OCI-LY3 (cell line): ENCODE measurements around the gene AKNAD1.

ENCODE experiments used
- H2AFZ ChIP-seq: fragments of 200-600, 300-600 bp; shearing (Covaris generic); 2 replicates; pipeline ENCODE4 v1.6.0; 2014; ENCODE audit warnings: antibody characterized with exemption, low read depth, low read length
- H3K27ac ChIP-seq: fragments of 200-600, 300-600 bp; sonication (generic); 2 replicates; pipeline ENCODE4 v1.5.1; 2014; ENCODE audit warnings: mild to moderate bottlenecking, low read length, moderate library complexity, mixed read lengths
- H3K27me3 ChIP-seq: fragments of 200-600, 300-600 bp; sonication (generic); 2 replicates; pipeline ENCODE4 v1.6.1; 2014; ENCODE audit warnings: low read depth, low read length, mixed read lengths
- H3K36me3 ChIP-seq: fragments of 200-600, 300-600 bp; sonication (generic); replicated peaks from 2 replicates; pipeline ENCODE3; 2014; ENCODE audit warnings: low read depth, low read length, mixed read lengths
- H3K4me1 ChIP-seq: fragments of 300-600, 200-600 bp; sonication (generic); 2 replicates; pipeline ENCODE4 v1.6.1; 2014; ENCODE audit warnings: low read length, mixed read lengths
- H3K4me2 ChIP-seq: fragments of 200-600, 300-600 bp; sonication (generic); 2 replicates; pipeline ENCODE4 v1.6.1; 2014; ENCODE audit warnings: low read length, mixed read lengths
- H3K4me3 ChIP-seq: fragments of 300-600, 200-600 bp; sonication (generic); 2 replicates; pipeline ENCODE4 v1.5.1; 2014; ENCODE audit warnings: antibody characterized with exemption, mild to moderate bottlenecking, low read length, moderate library complexity
- H3K79me2 ChIP-seq: fragments of 300-600, 200-600 bp; shearing (Covaris generic); 2 replicates; pipeline ENCODE4 v1.6.1; 2014; ENCODE audit warnings: mild to moderate bottlenecking, low read length, mixed read lengths
- H3K9ac ChIP-seq: fragments of 300-600, 200-600 bp; shearing (Covaris generic); 2 replicates; pipeline ENCODE4 v1.6.0; 2014; ENCODE audit warnings: mild to moderate bottlenecking, low read length, moderate library complexity
- H3K9me3 ChIP-seq: fragments of 200-600, 300-600 bp; shearing (Covaris generic); 2 replicates; pipeline ENCODE4 v1.6.1; 2014; ENCODE audit warnings: low read length, mixed read lengths; ENCODE audit not compliant: insufficient read depth
- H4K20me1 ChIP-seq: fragments of 200-600, 300-600 bp; sonication (generic); 2 replicates; pipeline ENCODE4 v1.6.1; 2016; ENCODE audit warnings: low read length, mixed read lengths; ENCODE audit not compliant: insufficient read depth
- CTCF ChIP-seq: fragments of 200-600, 300-600 bp; sonication (generic); IDR thresholded peaks from 2 replicates; pipeline ENCODE4 v1.5.1; 2014; ENCODE audit warnings: antibody characterized with exemption, low read length, low read depth
- EZH2phosphoT487 ChIP-seq: fragments of 200-600 bp; shearing (Covaris generic); IDR thresholded peaks from 2 replicates; pipeline ENCODE4 v1.6.1; 2018; ENCODE audit warnings: antibody characterized with exemption, mixed run types, low read depth

Gene AKNAD1

DNA sequence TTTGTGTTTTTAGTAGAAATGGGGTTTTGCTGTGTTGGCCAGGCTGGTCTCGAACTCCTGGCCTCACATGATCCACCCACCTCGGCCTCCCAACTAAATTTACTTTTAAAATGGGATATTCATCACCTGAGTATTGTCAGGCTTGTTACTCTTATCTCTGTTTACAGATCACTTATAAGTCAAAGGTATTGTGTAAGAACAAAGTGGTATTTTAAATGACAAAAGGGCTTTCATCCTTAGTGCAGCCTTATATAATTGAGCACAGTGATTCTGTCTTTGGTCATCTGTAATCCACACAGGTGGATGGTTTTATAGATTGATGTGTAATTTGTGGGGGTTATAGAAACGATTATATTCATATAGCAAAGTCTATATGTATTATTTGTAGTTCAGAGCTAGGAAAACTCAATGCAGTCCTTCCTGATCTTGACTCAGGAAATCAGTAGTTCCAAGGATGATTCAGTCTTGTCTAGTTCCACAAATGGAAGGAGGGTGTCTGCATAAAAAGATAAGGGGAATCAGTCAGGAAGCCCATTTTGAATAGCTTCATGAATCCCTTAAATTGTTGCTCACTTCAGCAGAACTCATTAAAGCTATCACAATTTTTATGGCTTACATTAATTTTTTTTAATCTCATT, 75.8 kb downstream of the AKNAD1 start:
- Histone ChIP-seq H4K20me1 (no peaks in the 10 kb centered on the region), H3K4me1 (no peaks in the 10 kb centered on the region), H3K9me3 (no peaks in the 10 kb centered on the region), H3K36me3 (peaks cover 22% of the 10 kb centered on the region), H3K4me3 (no peak overlapping the region), H3K27ac (no peak overlapping the region), H3K27me3 (no peaks in the 10 kb centered on the region), H3K9ac (no peak overlapping the region), H2AFZ (no peak overlapping the region), H3K4me2 (no peak overlapping the region), H3K79me2 (no peaks in the 10 kb centered on the region)
- no peak for TF ChIP-seq EZH2phosphoT487
- TF ChIP-seq CTCF, result no peak

DNA sequence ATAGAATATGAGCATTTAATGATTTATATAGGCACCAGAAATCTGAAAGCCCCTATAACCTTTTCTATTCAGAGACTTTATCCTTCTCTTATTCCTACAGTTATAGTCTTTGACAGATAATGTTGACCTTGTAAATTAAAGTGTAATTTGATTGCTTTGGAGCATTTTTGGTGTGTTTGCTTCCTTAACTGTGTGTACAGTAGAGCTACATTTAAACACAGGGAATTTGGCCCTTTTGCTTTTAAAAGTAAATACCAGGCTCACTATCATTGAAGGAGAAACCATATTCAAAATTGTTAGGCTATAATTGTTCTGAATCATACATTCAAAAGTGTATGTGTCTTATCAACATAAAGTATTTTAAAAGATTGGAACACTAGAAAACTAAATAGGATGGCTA, 77.4 kb downstream of the AKNAD1 start:
- no peak overlapping the region for H2AFZ ChIP-seq
- H3K4me2 ChIP-seq, result no peak overlapping the region
- no peaks in the 10 kb centered on the region for H3K79me2 ChIP-seq
- H3K36me3 ChIP-seq, result peaks cover 13% of the 10 kb centered on the region
- no peaks in the 10 kb centered on the region for H3K4me1 ChIP-seq
- H3K9me3 ChIP-seq, result no peaks in the 10 kb centered on the region
- H3K27ac ChIP-seq, result no peak overlapping the region
- no peak overlapping the region for H3K4me3 ChIP-seq
- H3K9ac ChIP-seq, result no peak overlapping the region
- H4K20me1 ChIP-seq, result no peaks in the 10 kb centered on the region
- H3K27me3 ChIP-seq, result no peaks in the 10 kb centered on the region
- no peak for TF ChIP-seq CTCF

DNA sequence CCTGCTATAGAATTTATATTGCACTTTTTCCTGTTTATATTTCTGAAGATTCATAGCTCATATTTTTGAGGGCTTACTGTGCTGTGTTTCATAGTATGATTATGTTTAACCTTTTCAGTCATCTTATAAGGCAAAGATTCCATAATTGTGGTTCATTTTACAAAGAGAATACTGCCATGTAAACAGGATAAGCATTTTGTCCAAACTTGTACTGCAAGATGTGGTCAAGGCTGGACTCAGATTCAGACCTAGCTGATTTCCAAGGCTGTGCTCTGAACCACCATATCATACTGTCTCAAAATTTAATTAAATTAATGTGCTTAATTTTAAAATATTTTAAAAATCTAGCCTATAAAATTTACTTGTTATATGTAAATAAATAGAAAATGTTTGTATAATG, 79.1 kb downstream of the AKNAD1 start:
- no peak overlapping the region for H3K27ac ChIP-seq
- no peaks in the 10 kb centered on the region for H3K27me3 ChIP-seq
- H4K20me1 ChIP-seq, result no peaks in the 10 kb centered on the region
- no peak for TF ChIP-seq CTCF
- TF ChIP-seq EZH2phosphoT487, result no peak
- no peaks in the 10 kb centered on the region for H3K9me3 ChIP-seq
- no peaks in the 10 kb centered on the region for H3K4me1 ChIP-seq
- H3K36me3 ChIP-seq, result peaks cover 3% of the 10 kb centered on the region
- H2AFZ ChIP-seq, result no peak overlapping the region
- H3K9ac ChIP-seq, result no peak overlapping the region
- H3K4me2 ChIP-seq, result no peak overlapping the region
- H3K4me3 ChIP-seq, result no peak overlapping the region
- H3K79me2 ChIP-seq, result no peaks in the 10 kb centered on the region

DNA sequence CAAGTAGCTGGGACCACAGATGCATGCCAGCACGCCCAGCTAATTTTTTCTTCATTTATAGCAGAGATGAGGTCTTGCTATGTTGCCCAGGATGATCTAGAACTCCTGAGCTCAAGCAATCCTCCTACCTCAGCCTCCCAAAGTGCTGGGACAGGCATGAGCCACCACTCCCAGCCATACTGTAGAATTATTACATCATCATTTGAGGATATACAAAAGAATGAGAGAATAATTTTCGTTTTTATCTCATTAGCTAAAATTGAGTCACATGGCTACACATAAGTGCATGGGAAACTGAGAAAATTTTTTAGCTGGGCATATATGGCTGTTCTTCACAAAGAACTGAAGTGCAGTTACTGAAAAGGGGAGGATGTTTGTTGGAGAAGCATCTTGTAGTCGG, 89.2 kb downstream of the AKNAD1 start:
- no peaks in the 10 kb centered on the region for H3K79me2 ChIP-seq
- H3K9me3 ChIP-seq, result no peaks in the 10 kb centered on the region
- H3K4me1 ChIP-seq, result no peaks in the 10 kb centered on the region
- H4K20me1 ChIP-seq, result no peaks in the 10 kb centered on the region
- no peak overlapping the region for H3K4me3 ChIP-seq
- TF ChIP-seq EZH2phosphoT487, result no peak
- no peak for TF ChIP-seq CTCF
- H3K27ac ChIP-seq, result no peak overlapping the region
- no peak overlapping the region for H3K4me2 ChIP-seq
- no peak overlapping the region for H2AFZ ChIP-seq
- H3K9ac ChIP-seq, result no peak overlapping the region
- peaks cover 1% of the 10 kb centered on the region for H3K36me3 ChIP-seq
- no peaks in the 10 kb centered on the region for H3K27me3 ChIP-seq
